Ovary (tissue), 9 donors: ENCODE results near the gene SLC37A2. TPM values are rescaled to one million over a fixed set of nuclear protein-coding genes. Genes with fewer than 3 reads are reported as not detected.

Experiments used
- DNase-seq, 5 donors: peaks; one replicate each; pipeline ENCODE4 v3.0.0-alpha.2; 2019 to 2020
- H3K27ac ChIP-seq, 2 donors: fragments of 200-600 bp; one replicate each; pipeline versions ENCODE4 v1.5.1 to v1.8.0; 2019 to 2022
- H3K27me3 ChIP-seq: fragments of 200-600 bp; one replicate; pipeline ENCODE4 v1.8.0; 2022
- H3K36me3 ChIP-seq: fragments of 200-600 bp; sonication (generic); one replicate; pipeline ENCODE4 v1.5.1; 2019
- H3K4me1 ChIP-seq: one replicate; pipeline ENCODE4 v1.8.1; 2013; ENCODE audit warnings: mild to moderate bottlenecking, moderate library complexity; ENCODE audit not compliant: insufficient read depth
- H3K4me3 ChIP-seq: fragments of 200-600 bp; sonication (generic); one replicate; pipeline ENCODE4 v1.5.1; 2017
- H3K9me3 ChIP-seq, 2 donors: fragments of 200-600 bp in 1 of 2; sonication (generic) in 1 of 2; one replicate each; pipeline versions ENCODE4 v1.5.1 to v1.8.1; 2013 to 2019; ENCODE audit warnings: mild to moderate bottlenecking in 1 of 2, moderate library complexity in 1 of 2
- EP300 ChIP-seq: sonication (generic); formaldehyde crosslinking; IDR thresholded peaks from one replicate; pipeline ENCODE4 v1.6.1; 2017; ENCODE audit warnings: antibody characterized with exemption
- POLR2A ChIP-seq: fragments of 450-650 bp; IDR thresholded peaks from one replicate; pipeline ENCODE4 v1.6.1; 2017; ENCODE audit warnings: antibody characterized with exemption, mild to moderate bottlenecking, moderate library complexity
- WGBS, 3 donors: extraction: QIAGEN DNeasy Blood & Tissue Kit in 1 of 3; methylation state at CpG; one replicate each; pipeline versions ENCODE4 v1.1.5 to v1.1.7; 2013 to 2017; 5-methylcytosine and 5-hydroxymethylcytosine counted together
- intact Hi-C, 4 donors: fragments of 100-400 bp; cut with DNase I; formaldehyde crosslinking; loops; one replicate each; pipeline versions ENCODE4 v1.11.0 to v1.15.1; 2022 to 2023
- polyA plus RNA-seq, 2 donors: library from polyadenylated mRNA; stranded (reverse); fragments of 200-250 nt in 1 of 2; fragments of 350-450 nt in 1 of 2; fragmentation: Illumina TruSeq in 1 of 2; extraction: RNeasy Lipid Tissue Mini Kit (QIAGEN cat#74804) in 1 of 2; gene quantifications; one replicate each; pipeline ENCODE4 v1.2.3, GENCODE V29; 2013 to 2014
- total RNA-seq, 7 donors: library from RNA; depleted of rRNA in 2 of 7; stranded (reverse); fragments of >200 nt in 2 of 7; fragmentation: NEBNext Ultra II Directional in 3 of 7; extraction: Animal tissue kit (Norgen Biotek cat#: 25700) in 3 of 7; gene quantifications; one replicate each; pipeline versions ENCODE4 v1.1.0 to v1.2.4, GENCODE V29; 2016 to 2023
- TF ChIP-seq, protein P1 (sequence below), 3 donors: fragments of 450-650 bp in 2 of 3; fragments of 200-600 bp in 1 of 3; IDR thresholded peaks; one replicate each; pipeline versions ENCODE4 v1.5.1 to v1.8.0; 2016 to 2022; ENCODE audit warnings: antibody characterized with exemption in 3 of 3, mild to moderate bottlenecking in 1 of 3
- donor health status: DM: no; HTN: no; CAD: no; lungs with moderate emphysema.
- donor health status: DM: no; HTN: no; CAD: no.
- donor health status: Bipolar disorder and iron deficiency.
- donor health status: DM: yes; HTN: yes; CAD: no.
- donor health status: DM: no; HTN: no; CAD: no.
- donor health status: DM: yes; HTN: yes; CAD: no.

Gene SLC37A2
- total and polyA plus RNA-seq, 9 donors, result 0.93 to 7.9 (median 2.2) TPM

DNA sequence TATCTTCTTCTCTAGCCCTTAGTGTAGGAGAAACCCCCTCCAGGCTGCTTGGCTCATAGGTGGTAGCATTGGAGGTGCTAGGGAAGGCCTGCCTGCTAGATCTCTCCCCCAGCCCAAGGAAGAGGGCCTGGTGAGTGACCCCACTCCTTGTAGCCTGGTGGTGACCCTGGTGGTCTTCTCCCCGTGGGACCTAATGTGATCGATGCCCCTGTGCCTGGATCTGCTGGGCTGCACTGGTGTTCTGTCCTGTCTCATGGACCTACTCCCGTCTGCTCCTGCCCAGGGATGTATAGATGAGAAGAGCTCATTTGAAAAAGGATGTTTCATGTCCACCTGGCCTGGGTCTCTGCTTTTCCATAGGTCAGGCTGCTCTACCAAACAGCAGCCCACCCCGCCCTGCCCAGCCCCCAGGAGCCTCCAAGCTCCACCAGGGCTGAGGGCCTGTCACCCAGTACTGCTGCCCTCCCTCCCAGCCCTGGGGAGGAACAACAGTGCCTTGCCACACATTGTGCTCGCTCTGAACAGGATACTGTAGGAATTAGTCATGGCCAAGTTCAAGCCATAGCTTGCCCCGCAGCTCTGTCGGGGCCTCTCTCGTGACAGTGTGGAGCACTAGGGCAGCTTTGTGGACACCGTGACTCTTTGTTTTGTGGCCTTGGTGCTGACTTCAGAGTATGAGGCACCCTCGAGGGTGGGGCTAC lies 19.7 kb downstream of the SLC37A2 start:
- no peak overlapping the region for H3K4me3 ChIP-seq
- H3K27ac ChIP-seq, result no peak overlapping the region
- 64 to 71% (median 66%) methylated on average over 10 of the region's 10 CpGs for WGBS, 3 donors
- DNase-seq, result peak in 1 of 5 donors; percentile 31
- no peaks in the 10 kb centered on the region for H3K27me3 ChIP-seq
- H3K9me3 ChIP-seq, result no peaks in the 10 kb centered on the region
- intact Hi-C loops, result no loop called here
- H3K4me1 ChIP-seq, result no peaks in the 10 kb centered on the region
- H3K36me3 ChIP-seq, result no peaks in the 10 kb centered on the region
- TF ChIP-seq POLR2A, result no peak
- no peak for TF ChIP-seq EP300
- TF ChIP-seq, protein P1, sequence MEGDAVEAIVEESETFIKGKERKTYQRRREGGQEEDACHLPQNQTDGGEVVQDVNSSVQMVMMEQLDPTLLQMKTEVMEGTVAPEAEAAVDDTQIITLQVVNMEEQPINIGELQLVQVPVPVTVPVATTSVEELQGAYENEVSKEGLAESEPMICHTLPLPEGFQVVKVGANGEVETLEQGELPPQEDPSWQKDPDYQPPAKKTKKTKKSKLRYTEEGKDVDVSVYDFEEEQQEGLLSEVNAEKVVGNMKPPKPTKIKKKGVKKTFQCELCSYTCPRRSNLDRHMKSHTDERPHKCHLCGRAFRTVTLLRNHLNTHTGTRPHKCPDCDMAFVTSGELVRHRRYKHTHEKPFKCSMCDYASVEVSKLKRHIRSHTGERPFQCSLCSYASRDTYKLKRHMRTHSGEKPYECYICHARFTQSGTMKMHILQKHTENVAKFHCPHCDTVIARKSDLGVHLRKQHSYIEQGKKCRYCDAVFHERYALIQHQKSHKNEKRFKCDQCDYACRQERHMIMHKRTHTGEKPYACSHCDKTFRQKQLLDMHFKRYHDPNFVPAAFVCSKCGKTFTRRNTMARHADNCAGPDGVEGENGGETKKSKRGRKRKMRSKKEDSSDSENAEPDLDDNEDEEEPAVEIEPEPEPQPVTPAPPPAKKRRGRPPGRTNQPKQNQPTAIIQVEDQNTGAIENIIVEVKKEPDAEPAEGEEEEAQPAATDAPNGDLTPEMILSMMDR (IDR thresholded peaks at IDR 0.05), result no peak

DNA sequence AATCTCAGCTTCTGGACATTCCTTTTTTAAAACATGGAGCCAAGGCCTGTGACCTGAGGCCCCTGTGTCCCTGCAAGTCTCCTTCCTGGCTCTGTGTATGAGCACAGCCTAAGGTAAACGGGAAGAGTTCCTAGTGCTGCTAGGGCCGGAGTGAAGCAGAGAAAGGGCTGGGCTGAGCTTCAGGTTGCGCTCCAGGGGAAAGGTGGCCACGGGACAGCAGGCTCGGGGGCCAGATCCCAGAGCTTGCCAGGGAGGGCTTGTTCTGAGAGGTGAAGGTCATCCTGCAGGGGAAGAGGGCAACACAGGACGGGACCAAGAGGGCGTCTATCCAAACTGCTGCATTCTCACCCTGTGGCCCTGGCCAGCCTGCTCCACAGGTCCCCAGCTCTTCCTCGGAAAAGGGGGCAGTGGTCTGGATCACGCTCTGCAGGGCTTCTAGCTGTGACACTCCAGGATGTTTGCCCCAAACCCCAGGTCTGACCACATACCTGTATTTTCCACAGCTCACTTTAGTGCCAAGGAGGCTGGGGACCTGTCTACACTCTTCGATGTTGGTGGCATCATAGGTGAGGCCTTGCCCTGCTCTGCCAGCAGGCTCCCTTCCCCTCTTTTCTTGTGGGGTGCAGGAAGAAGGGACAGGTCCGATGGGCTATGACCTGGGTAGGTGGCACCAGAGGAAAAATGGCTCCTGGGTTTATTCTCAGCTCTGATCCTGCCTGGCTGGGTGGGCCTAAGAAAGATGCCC lies 20.4 kb downstream of the SLC37A2 start:
- Histone ChIP-seq H3K36me3 (no peaks in the 10 kb centered on the region), H3K27me3 (no peaks in the 10 kb centered on the region), H3K4me1 (no peaks in the 10 kb centered on the region), H3K9me3 (no peaks in the 10 kb centered on the region), H3K27ac (no peak overlapping the region), H3K4me3 (no peak overlapping the region)
- TF ChIP-seq POLR2A (no peak), EP300 (no peak)
- TF ChIP-seq, protein P1 (IDR thresholded peaks at IDR 0.05), result no peak
- DNase-seq, result peak in 1 of 5 donors; percentile 21
- intact Hi-C loops, result no loop called here
- WGBS, 3 donors, result 59 to 69% (median 66%) methylated on average over 11 of the region's 11 CpGs

DNA sequence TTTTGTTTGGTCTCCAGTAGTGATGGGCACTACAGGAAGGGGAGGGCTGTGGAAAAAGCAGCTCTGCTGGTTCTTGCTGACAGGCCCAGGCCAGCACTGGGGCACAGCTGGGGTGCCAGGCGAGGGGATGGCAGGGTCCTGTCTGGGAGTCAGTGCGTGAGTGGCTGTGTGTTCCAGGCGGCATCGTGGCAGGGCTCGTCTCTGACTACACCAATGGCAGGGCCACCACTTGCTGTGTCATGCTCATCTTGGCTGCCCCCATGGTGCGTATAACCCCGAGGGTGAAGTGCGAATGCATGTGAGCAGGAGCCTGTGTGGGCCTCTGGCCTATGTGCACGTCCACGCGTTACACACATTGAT lies 20.9 kb downstream of the SLC37A2 start:
- intact Hi-C loops, result no loop called here
- Histone ChIP-seq H3K4me1 (no peaks in the 10 kb centered on the region), H3K4me3 (no peak overlapping the region), H3K27me3 (no peaks in the 10 kb centered on the region), H3K27ac (no peak overlapping the region), H3K9me3 (no peaks in the 10 kb centered on the region), H3K36me3 (no peaks in the 10 kb centered on the region)
- peak in 1 of 5 donors; percentile 29 for DNase-seq
- WGBS, 3 donors, result 92 to 96% (median 93%) methylated on average over 11 of the region's 11 CpGs
- no peak for TF ChIP-seq POLR2A
- TF ChIP-seq EP300, result no peak
- TF ChIP-seq, protein P1 (IDR thresholded peaks at IDR 0.05), result no peak

DNA sequence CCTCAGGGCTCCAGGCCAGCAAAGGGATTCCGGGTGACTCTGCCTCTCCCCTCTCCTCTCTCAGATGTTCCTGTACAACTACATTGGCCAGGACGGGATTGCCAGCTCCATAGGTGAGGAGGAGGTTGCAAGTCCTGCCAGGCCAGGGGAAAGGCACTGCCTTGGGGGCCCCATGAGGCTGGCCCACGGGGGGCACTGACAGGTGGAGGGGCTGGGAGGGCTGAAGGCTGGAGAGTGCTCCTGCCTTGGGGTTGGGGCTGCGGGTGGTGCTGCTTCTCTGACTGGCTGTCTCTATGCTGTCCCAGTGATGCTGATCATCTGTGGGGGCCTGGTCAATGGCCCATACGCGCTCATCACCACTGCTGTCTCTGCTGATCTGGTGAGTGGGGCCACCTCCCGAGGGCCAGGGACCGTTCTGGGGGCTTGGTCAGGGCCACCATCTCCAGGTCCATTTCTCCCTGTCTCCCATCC lies 21.7 kb downstream of the SLC37A2 start:
- TF ChIP-seq, protein P1 (IDR thresholded peaks at IDR 0.05), result no peak
- no peak for TF ChIP-seq POLR2A
- no peak for TF ChIP-seq EP300
- Histone ChIP-seq H3K36me3 (no peaks in the 10 kb centered on the region), H3K4me3 (no peak overlapping the region), H3K27me3 (no peaks in the 10 kb centered on the region), H3K4me1 (no peaks in the 10 kb centered on the region), H3K27ac (no peak overlapping the region), H3K9me3 (no peaks in the 10 kb centered on the region)
- intact Hi-C loops, result no loop called here
- WGBS, 3 donors, result 80 to 81% (median 81%) methylated on average over 8 of the region's 8 CpGs
- DNase-seq, result peak in 1 of 5 donors; percentile 19
